GM12878 (cell line): ENCODE measurements around the gene PDXP.

Experiments used
- CTCF ChIP-seq, 3 experiments: IDR thresholded peaks in 2 of 3; conservative IDR thresholded peaks in 1 of 3; 2 replicates each; pipeline ENCODE4 v1.5.1; 2011; ENCODE audit warnings: low read depth in 3 of 3, low read length in 3 of 3, mild to moderate bottlenecking in 3 of 3, control low read depth in 2 of 3, moderate library complexity in 2 of 3, inconsistent platforms in 1 of 3, mixed read lengths in 1 of 3; ENCODE audit not compliant: control insufficient read depth in 2 of 3, insufficient read depth in 1 of 3; ENCODE audit errors: extremely low read depth in 1 of 3
- POLR2AphosphoS2 ChIP-seq: IDR thresholded peaks from 2 replicates; pipeline ENCODE4 v1.6.1; 2011; ENCODE audit warnings: low read depth, mild to moderate bottlenecking, low read length, improper control_type of control experiment, moderate library complexity
- TAF1 ChIP-seq: IDR thresholded peaks from 2 replicates; pipeline ENCODE4 v1.6.1; 2011; ENCODE audit warnings: mild to moderate bottlenecking, low read depth, low read length, borderline replicate concordance
- USF1 ChIP-seq: IDR thresholded peaks from 2 replicates; pipeline ENCODE4 v1.6.1; 2011; ENCODE audit warnings: borderline replicate concordance, low read depth, mild to moderate bottlenecking, moderate library complexity, mixed read lengths, low read length; ENCODE audit not compliant: insufficient read depth; ENCODE audit errors: extremely low read length
- ZNF274 ChIP-seq: IDR thresholded peaks from one replicate; pipeline ENCODE4 v1.8.0; 2011; ENCODE audit not compliant: insufficient read length, insufficient read depth

GRCh38 chr22:37662039-37662438 lies 3.5 kb downstream of the PDXP start:
- TF ChIP-seq CTCF (IDR thresholded peaks at IDR 0.05 in 2 of 3, conservative IDR thresholded peaks at IDR 0.05 in 1 of 3; ENCODE audit: control insufficient read depth in 2 of 3, extremely low read depth in 1 of 3, insufficient read depth in 1 of 3, low read depth in 3 of 3, low read length in 3 of 3) (no peak), USF1 (no peak), TAF1 (no peak), ZNF274 (no peak), POLR2AphosphoS2 (no peak)
